ENCODE results near the gene PHKA1.
"Not testable (repeated sequence)": the region's sequence is repeated elsewhere in the genome, so short reads cannot be mapped to it uniquely, and the experiment has no call there.

Gene PHKA1

DNA sequence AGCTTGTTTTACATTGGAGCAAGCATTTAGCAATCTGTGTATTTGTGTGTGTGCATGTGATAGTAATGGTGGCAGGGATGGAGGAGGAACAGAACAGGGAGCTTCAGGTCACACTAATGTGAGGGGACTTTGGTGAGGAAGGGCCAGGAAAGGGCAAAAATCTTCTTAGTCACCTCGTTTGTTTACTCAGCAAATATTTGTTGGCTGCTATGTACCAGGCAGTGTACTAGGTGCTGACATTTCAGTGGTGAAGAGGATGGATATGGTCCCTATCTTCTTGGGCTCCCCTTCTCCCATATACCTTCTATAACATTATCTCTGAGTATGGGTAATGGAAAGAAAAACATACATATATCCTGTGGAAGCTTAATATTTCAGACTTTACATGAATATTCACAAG is 92.9 kb downstream of the PHKA1 start:
- TF ChIP-seq CTCF (conservative IDR thresholded peaks at IDR 0.05; ENCODE audit: low read depth): no peak
- CTCF ChIA-PET: interaction anchor here (0.6 kb wide), 1 partner anchor 67 kb away, joined by 3 read pairs; no protein-coding TSS in a partner anchor
- POLR2A ChIA-PET (ENCODE audit: low non-redundant PET): no interaction called here
- no peak overlapping the region for H3K27ac ChIP-seq
- no peak for DNase-seq (ENCODE audit: low spot score)

DNA sequence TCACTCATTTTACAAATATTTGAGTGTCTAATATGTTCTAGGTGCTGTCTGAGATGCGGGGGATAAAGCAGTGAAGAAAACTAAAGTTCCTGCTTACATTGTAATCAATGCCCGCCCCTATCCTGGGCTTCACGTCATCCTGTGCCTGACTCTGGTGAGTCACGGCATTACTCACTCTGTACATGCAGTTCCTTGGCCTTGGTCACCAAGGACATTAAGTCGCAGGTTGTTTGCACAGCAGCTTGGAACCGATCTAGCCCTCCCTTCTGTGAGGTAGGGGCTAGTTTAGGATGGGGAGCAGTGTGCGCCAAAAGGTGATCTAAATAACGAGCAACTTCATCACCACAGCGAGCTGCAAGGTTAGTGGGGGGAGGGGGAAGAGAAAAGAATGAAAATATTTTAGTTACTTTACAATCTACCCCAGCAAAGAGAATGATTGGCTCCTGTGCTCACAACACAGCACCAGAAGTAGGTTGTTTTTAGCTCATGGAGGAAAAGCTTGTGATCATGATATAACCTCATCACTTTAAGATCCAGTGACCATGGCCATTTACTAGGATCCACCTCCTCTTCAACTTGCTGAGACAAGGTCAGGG is 93.5 kb downstream of the PHKA1 start:
- DNase-seq (ENCODE audit: low spot score): peak; percentile 64
- peak overlapping the region; percentile 74 for H3K27ac ChIP-seq
- ChIA-PET POLR2A (ENCODE audit: low non-redundant PET) (no interaction called here), CTCF (interaction anchor here (0.6 kb wide), 1 partner anchor 67 kb away, joined by 3 read pairs; no protein-coding TSS in a partner anchor)
- no peak for TF ChIP-seq CTCF (conservative IDR thresholded peaks at IDR 0.05; ENCODE audit: low read depth)

- DNase-seq (ENCODE audit: low spot score): peak; percentile 18
- no peak for TF ChIP-seq CTCF (conservative IDR thresholded peaks at IDR 0.05; ENCODE audit: low read depth)
- ChIA-PET POLR2A (ENCODE audit: low non-redundant PET) (no interaction called here), CTCF (no interaction called here)
- H3K27ac ChIP-seq: no peak overlapping the region
Observed at GRCh38 chrX:72609313-72609712, 104.8 kb downstream of the PHKA1 start.

GRCh38 chrX:72604705-72605104 is 109.4 kb downstream of the PHKA1 start:
- POLR2A ChIA-PET (ENCODE audit: low non-redundant PET): no interaction called here
- CTCF ChIA-PET: no interaction called here
- no peak for TF ChIP-seq CTCF (conservative IDR thresholded peaks at IDR 0.05; ENCODE audit: low read depth)
- no peak for DNase-seq (ENCODE audit: low spot score)
- no peak overlapping the region for H3K27ac ChIP-seq

GRCh38 chrX:72604112-72604511 is 110.0 kb downstream of the PHKA1 start:
- ChIA-PET CTCF (no interaction called here), POLR2A (ENCODE audit: low non-redundant PET) (no interaction called here)
- TF ChIP-seq CTCF (conservative IDR thresholded peaks at IDR 0.05; ENCODE audit: low read depth): no peak
- no peak overlapping the region for H3K27ac ChIP-seq
- no peak for DNase-seq (ENCODE audit: low spot score)

DNA sequence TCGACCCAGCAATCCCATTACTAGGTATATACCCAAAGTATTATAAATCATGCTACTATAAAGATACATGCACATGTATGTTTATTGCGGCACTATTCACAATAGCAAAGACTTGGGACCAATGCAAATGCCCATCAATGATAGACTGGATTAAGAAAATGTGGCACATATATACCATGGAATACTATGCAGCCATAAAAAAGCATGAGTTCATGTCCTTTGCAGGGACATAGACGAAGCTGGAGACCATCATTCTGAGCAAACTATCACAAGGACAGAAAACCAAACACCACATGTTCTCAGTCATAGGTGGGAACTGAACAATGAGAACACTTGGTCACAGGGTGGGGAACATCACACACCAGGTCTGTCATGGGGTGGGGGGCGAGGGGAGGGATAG is 123.1 kb downstream of the PHKA1 start:
- CTCF ChIA-PET; H3K27ac ChIP-seq; POLR2A ChIA-PET (ENCODE audit: low non-redundant PET); DNase-seq (ENCODE audit: low spot score): not testable (repeated sequence)

DNA sequence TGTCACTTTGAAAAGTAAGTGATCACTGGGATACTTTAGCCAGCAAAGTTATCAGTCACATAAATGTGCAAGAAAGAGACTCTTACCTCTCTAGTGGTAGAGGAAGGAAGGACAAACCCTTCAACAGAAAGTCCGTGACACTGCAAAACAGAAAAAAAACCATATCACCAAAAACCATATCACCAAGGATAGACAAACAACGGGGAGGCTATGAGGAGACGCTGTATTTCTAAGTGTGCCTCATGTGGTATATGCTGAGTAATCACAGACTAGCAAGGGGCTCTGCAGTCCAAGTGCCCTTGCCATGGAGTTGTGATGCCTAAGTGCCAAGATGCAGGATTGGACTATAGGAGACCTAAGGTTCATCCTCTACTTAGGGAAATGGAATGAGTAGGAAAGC is 129.9 kb downstream of the PHKA1 start:
- ChIA-PET CTCF (no interaction called here), POLR2A (ENCODE audit: low non-redundant PET) (no interaction called here)
- DNase-seq (ENCODE audit: low spot score): no peak
- H3K27ac ChIP-seq: no peak overlapping the region
- TF ChIP-seq CTCF (conservative IDR thresholded peaks at IDR 0.05; ENCODE audit: low read depth): no peak

Data from RWPE1 (cell line).